ENCODE results near the gene CABLES1. TPM values are rescaled to one million over a fixed set of nuclear protein-coding genes. Genes with fewer than 3 reads are reported as not detected.

Gene CABLES1
- total and polyA plus RNA-seq, 2 of the 8 experiments (the other 6 are each of a cell fraction or from before 2014, with no cell fraction given), result 9.2 to 26.4 TPM

DNA sequence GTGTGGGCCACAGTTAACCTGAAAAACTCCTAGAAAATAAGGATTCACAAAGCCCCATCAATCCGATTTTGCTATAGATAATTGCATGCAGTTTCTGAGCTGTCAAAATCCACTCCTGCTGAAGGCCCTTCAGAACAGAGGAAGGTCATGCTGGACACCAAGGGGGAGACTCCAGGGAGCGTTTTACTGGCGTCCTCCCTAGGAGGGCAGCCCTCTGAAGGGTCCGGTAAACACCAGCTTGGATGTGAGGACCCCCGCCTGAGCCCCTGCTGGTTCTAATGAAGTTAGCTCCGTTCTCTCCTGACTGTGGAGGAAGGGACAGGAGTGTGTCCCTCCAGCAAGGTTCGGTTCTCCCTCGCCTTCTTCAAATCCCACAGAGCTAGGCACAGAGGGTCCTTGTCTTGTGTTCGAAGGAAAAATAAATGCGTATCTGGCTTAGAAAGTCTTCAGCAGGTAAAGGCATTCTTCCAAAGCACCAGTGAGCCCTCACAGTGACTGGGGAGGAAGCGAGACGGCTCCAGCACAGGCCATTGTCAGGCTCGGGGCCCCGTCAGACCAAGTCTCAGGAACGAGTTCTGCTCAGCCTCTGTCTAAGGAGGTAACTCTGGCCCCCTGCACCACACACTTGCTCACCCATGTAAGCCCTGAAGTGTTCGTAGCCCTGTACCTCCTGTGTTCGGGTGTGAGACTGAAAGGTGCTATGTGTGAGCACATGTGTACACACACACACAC, 41.6 kb downstream of the CABLES1 start (continued):
- TF ChIP-seq EP300 (IDR thresholded peaks at IDR 0.05; ENCODE audit: borderline replicate concordance in 1 of 2, low read depth in 2 of 2, low read length in 2 of 2), result no peak
- TF ChIP-seq CHD2 (IDR thresholded peaks at IDR 0.05; ENCODE audit: low read length), result no peak
- no peak for TF ChIP-seq CTBP2 (IDR thresholded peaks at IDR 0.05; ENCODE audit: borderline replicate concordance, insufficient read depth, insufficient read length, low read length)
- no peak for TF ChIP-seq TAF7 (optimal IDR thresholded peaks at IDR 0.05; ENCODE audit: borderline replicate concordance, low read depth, low read length)
- no peak for TF ChIP-seq KDM1A (IDR thresholded peaks at IDR 0.05; ENCODE audit: borderline replicate concordance, low read length)
- no peak for TF ChIP-seq GTF2F1 (IDR thresholded peaks at IDR 0.05; ENCODE audit: borderline replicate concordance, low read depth, low read length)
- no peak for TF ChIP-seq HDAC2 (IDR thresholded peaks at IDR 0.05; ENCODE audit: borderline replicate concordance in 1 of 2, low read depth in 2 of 2, low read length in 2 of 2)
- no peak for TF ChIP-seq BACH1 (IDR thresholded peaks at IDR 0.05; ENCODE audit: low read length)
